HFFc6 (cell line): ENCODE measurements around the gene ALDH1L1. TPM values are rescaled to one million over a fixed set of nuclear protein-coding genes. Genes with fewer than 3 reads are reported as not detected.

Experiments used
- DNase-seq: peaks from one replicate; pipeline ENCODE4 v3.0.0-alpha.2; 2018
- H3K27ac Mint-ChIP-seq: 2 replicates; pipeline ENCODE4 v1.8.0; 2020; ENCODE audit warnings: mild to moderate bottlenecking, mixed read lengths
- H3K27me3 Mint-ChIP-seq: 2 replicates; pipeline ENCODE4 v1.8.0; 2021; ENCODE audit warnings: mild to moderate bottlenecking, moderate library complexity, mixed read lengths; ENCODE audit not compliant: insufficient read depth
- H3K36me3 Mint-ChIP-seq: 2 replicates; pipeline ENCODE4 v1.8.0; 2021; ENCODE audit warnings: low read depth, mixed read lengths
- H3K4me1 Mint-ChIP-seq: 2 replicates; pipeline ENCODE4 v1.8.0; 2020; ENCODE audit warnings: low read depth, mixed read lengths
- H3K4me3 Mint-ChIP-seq: 2 replicates; pipeline ENCODE4 v1.8.0; 2020; ENCODE audit warnings: mild to moderate bottlenecking, moderate library complexity, mixed read lengths
- H3K9me3 Mint-ChIP-seq: 2 replicates; pipeline ENCODE4 v1.8.0; 2020; ENCODE audit warnings: mild to moderate bottlenecking, mixed read lengths
- total RNA-seq, 6 experiments: library from RNA; stranded (reverse); fragmentation: NEBNext Ultra II Directional; extraction: Animal tissue kit (Norgen Biotek cat#: 25700); gene quantifications; 2 replicates in 1 of 6; 3 replicates in 5 of 6; pipeline ENCODE4 v1.2.3, GENCODE V29; 2021
- TF ChIP-seq, protein P1 (sequence below): fragments of 200-600 bp; sonication (generic); IDR thresholded peaks from 2 replicates; pipeline ENCODE4 v1.5.0; 2021; ENCODE audit warnings: antibody characterized with exemption, mild to moderate bottlenecking

The ALDH1L1 gene
- total RNA-seq, 6 experiments from 2014 or later: 0.05 TPM; not detected in 5

DNA sequence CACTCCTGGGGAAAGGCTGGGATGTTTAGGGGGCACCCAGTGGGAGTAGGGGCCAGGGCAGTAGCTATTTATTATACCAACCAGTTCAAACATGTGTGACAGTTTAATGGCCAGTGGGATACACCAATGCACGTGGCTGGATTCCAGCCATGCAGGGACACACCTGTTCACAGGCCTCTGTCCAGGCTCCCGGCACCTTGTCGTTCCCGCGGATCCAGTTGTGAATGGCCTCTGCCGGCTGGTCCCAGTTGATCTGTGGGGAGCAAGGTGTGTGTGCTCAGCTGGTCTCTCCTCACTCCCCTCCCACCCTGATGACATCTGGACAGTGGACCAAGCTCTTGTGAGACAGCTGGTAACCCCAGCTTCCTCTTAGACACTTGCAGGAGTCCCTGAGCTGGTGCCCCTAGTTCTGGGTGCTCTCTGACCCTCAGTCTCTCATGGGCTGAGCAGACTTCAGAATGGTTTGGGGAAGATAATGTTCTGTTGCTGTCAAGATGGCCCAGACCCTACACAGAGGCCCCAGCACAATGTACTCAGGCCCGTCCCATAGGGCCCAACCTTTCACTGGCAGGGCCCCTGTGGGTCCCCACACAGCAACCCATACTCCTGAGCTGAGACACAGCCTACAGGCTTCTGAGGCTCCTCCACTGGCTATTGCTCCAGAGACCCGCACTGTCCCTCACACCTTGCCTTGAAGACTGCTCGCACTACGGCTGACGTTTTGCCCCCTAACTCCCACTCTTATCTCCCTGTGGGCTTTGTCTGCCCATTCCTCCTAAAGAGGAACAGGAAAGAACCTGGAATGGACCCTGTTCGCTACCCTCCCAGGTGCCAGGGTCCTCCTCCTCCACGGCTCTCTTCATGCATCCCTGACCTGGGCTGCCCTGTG lies 25.8 kb downstream of the ALDH1L1 start:
- Mint-ChIP-seq H3K36me3 (0 out of 2 replicates have a peak, but pooled peaks cover 4% of the 10 kb centered on the region), H3K4me3 (no peak overlapping the region), H3K27ac (no peak overlapping the region), H3K4me1 (no peaks in the 10 kb centered on the region), H3K27me3 (peaks cover 25% of the 10 kb centered on the region), H3K9me3 (no peaks in the 10 kb centered on the region; the same call in 1 of the 2 replicates)
- TF ChIP-seq, protein P1, sequence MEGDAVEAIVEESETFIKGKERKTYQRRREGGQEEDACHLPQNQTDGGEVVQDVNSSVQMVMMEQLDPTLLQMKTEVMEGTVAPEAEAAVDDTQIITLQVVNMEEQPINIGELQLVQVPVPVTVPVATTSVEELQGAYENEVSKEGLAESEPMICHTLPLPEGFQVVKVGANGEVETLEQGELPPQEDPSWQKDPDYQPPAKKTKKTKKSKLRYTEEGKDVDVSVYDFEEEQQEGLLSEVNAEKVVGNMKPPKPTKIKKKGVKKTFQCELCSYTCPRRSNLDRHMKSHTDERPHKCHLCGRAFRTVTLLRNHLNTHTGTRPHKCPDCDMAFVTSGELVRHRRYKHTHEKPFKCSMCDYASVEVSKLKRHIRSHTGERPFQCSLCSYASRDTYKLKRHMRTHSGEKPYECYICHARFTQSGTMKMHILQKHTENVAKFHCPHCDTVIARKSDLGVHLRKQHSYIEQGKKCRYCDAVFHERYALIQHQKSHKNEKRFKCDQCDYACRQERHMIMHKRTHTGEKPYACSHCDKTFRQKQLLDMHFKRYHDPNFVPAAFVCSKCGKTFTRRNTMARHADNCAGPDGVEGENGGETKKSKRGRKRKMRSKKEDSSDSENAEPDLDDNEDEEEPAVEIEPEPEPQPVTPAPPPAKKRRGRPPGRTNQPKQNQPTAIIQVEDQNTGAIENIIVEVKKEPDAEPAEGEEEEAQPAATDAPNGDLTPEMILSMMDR: no peak
- DNase-seq: no peak

DNA sequence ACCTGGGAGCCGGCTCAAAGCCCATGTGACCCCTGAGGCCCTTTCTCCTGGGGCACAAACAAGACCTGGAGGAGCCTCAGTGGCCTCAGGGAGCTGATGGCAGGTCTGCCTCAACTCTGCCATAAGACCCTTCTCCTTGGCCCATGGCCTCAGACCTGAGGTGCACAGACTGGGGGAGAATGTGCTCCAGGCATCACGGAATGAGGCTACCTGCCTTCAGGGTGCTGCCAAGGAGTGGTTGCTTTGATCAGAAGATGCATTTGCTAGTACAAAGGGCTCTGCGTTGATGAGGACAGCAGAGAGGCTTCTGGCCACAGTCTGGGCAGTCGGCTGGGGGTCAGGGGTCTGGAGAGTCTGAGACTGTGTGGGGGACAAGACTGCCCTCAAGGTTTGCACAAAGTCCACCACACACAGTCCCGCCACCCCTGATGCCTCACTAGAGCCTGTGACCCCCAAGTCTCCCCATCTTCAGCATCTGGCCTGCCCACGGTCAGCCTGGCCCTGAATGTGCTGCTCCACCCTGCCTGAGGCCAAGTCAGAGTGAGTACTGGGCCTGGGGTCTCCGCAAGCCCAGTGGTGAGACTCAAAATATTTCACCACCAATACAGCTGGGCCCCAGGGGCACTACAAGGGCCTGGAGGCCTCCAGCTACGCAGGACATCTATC lies 26.6 kb downstream of the ALDH1L1 start:
- Mint-ChIP-seq H3K9me3 (no peaks in the 10 kb centered on the region; the same call in 1 of the 2 replicates), H3K27ac (no peak overlapping the region), H3K27me3 (peaks cover 21% of the 10 kb centered on the region), H3K4me3 (no peak overlapping the region), H3K4me1 (no peaks in the 10 kb centered on the region), H3K36me3 (0 out of 2 replicates have a peak, but pooled peaks cover 4% of the 10 kb centered on the region)
- TF ChIP-seq, protein P1: no peak
- DNase-seq: no peak

DNA sequence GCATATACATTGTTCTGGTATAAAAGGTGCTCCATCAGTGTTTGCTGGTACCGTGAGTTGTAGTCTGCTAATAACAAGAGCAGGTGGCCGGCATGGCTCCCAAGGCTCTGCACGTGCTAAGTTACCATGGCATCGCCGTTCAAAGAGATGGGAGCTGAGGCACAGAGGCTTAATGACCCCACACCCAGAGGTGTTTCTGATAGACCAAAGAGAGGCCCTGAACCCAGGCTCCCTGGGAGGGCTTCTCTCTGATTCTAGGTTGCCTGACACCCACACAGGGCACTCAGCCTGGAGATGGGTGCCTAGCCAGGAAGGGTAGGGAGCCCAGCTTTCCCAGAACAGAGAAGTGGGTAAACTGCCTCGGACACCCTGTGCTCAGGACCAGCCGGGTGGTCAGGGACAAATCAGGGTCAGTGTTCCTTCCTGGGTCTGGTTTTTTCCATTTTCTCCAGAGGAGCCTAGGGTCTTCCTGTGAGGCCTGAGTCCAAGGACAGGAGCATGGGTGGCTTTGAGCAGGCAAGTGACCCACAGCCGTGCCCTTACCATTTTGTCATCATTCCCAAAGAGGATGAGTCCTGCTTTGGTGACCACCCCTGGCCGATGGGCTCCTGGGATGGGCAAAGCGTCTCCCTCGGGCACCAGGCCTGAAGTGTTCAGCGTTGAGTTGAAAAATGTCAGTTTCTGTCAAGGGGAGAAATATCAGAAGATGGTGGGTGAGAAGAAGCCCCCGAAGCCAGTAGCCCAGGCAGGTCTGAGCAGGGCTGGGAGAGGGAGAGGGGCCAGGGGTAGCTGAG lies 27.3 kb downstream of the ALDH1L1 start:
- 0 out of 2 replicates have a peak, but pooled peaks cover 4% of the 10 kb centered on the region for H3K36me3 Mint-ChIP-seq
- no peak overlapping the region for H3K27ac Mint-ChIP-seq
- H3K9me3 Mint-ChIP-seq: no peaks in the 10 kb centered on the region; the same call in 1 of the 2 replicates
- TF ChIP-seq, protein P1: no peak
- no peak overlapping the region for H3K4me3 Mint-ChIP-seq
- H3K4me1 Mint-ChIP-seq: no peaks in the 10 kb centered on the region
- H3K27me3 Mint-ChIP-seq: peaks cover 16% of the 10 kb centered on the region
- no peak for DNase-seq

DNA sequence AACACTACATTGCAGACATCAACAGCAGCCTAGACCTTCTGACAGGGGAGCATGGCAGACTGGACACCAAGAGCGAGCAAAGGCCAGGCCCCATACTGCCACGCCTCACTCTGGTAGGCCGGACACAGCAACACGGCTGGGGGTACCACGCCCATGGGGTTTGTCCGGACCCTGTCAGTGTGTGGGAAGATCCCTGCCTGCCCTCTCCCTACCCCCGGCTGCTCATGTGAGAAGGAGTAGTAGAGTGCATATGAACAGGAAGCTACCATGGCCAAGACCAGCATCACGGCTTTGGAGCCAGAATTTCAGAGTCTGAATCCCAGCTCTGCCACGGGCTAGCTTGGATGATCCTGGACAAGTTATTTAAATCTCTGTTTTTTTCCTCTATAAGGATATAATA lies 27.9 kb downstream of the ALDH1L1 start:
- Mint-ChIP-seq H3K4me1 (no peaks in the 10 kb centered on the region), H3K27me3 (peaks cover 23% of the 10 kb centered on the region), H3K36me3 (0 out of 2 replicates have a peak, but pooled peaks cover 4% of the 10 kb centered on the region), H3K27ac (no peak overlapping the region), H3K9me3 (no peaks in the 10 kb centered on the region; the same call in 1 of the 2 replicates), H3K4me3 (no peak overlapping the region)
- no peak for DNase-seq
- TF ChIP-seq, protein P1: no peak
